ENCODE results near the gene COL18A1. TPM values are rescaled to one million over a fixed set of nuclear protein-coding genes. Genes with fewer than 3 reads are reported as not detected.
A peak's percentile ranks its signal among the peaks of the same experiment; 100 is the strongest.

COL18A1 gene
- total and polyA plus RNA-seq, 2 experiments from 2014 or later, result 97.1 to 140 TPM

- Histone ChIP-seq H3K27ac (peak overlapping the region; percentile 86), H3K4me3 (no peak overlapping the region), H3K9me2 (replicated peaks; ENCODE audit: insufficient read depth) (no peaks in the 10 kb centered on the region), H3K36me3 (replicated peaks; ENCODE audit: insufficient read depth, low read depth) (no peaks in the 10 kb centered on the region), H3K4me1 (ENCODE audit: insufficient read depth) (peaks cover 36% of the 10 kb centered on the region), H3K9me3 (ENCODE audit: low read depth) (no peaks in the 10 kb centered on the region), H3K4me2 (peak overlapping the region; percentile 69), H4K20me1 (ENCODE audit: insufficient read depth, poor library complexity, severe bottlenecking) (no peaks in the 10 kb centered on the region), H3K27me3 (no peaks in the 10 kb centered on the region), H2AFZ (no peak overlapping the region), H3K79me2 (peaks cover 4% of the 10 kb centered on the region)
- WGBS (ENCODE audit: low lambda C conversion rate, missing lambda C conversion rate), result 51% methylated on average over 7 of the region's 7 CpGs
- TF ChIP-seq CTCF (IDR thresholded peaks at IDR 0.05; ENCODE audit: poor library complexity) (no peak), EZH2phosphoT487 (IDR thresholded peaks at IDR 0.05; ENCODE audit: low read depth, severe bottlenecking, unreplicated experiment) (no peak), EZH2 (IDR thresholded peaks at IDR 0.05; ENCODE audit: borderline replicate concordance) (no peak)
- no peak for DNase-seq (ENCODE audit: low spot score)
Observed at GRCh38 chr21:45470087-45470515, 65.1 kb downstream of the COL18A1 start.

DNA sequence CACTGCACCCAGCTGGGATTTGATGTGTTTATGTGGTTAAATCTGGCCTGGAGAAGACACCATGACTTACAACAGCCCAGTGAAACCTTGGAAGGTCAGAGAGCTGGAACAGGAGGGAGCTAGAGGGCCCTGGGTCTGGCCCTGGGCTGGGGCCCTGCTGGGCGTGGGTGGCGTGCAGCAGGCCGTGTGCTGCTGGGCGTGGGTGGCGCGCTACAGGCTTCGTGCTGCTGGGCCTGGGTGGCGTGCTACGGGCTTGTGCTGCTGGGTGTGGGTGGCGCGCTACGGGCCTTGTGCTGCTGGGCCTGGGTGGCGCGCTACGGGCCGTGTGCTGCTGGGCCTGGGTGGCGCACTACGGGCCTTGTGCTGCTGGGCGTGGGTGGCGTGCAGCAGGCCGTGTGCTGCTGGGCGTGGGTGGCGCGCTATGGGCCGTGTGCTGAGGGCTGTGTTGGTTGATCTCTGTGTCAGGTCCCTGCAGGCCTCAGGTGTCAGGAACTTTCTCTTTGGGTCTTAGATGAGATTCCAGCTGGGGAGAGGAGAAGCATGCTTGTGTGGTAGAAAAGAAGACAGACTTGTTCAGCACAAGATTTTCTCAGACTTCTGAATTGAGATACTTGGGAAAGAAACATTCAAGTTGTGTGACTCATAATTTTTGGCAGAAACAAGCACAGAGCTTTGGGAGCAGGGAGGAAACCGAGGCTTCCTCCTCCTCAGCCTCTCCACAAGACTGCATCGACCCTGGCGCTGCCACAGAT lies 66.0 kb downstream of the COL18A1 start:
- Histone ChIP-seq H3K27me3 (no peaks in the 10 kb centered on the region), H2AFZ (no peak overlapping the region), H4K20me1 (ENCODE audit: insufficient read depth, poor library complexity, severe bottlenecking) (no peaks in the 10 kb centered on the region), H3K4me1 (ENCODE audit: insufficient read depth) (peaks cover 36% of the 10 kb centered on the region), H3K9me3 (ENCODE audit: low read depth) (no peaks in the 10 kb centered on the region), H3K27ac (peak overlapping the region; percentile 86), H3K9me2 (replicated peaks; ENCODE audit: insufficient read depth) (no peaks in the 10 kb centered on the region), H3K36me3 (replicated peaks; ENCODE audit: insufficient read depth, low read depth) (no peaks in the 10 kb centered on the region), H3K4me3 (no peak overlapping the region), H3K4me2 (peak overlapping the region; percentile 69), H3K79me2 (peaks cover 4% of the 10 kb centered on the region)
- DNase-seq (ENCODE audit: low spot score), result peak; percentile 54
- TF ChIP-seq EZH2 (IDR thresholded peaks at IDR 0.05; ENCODE audit: borderline replicate concordance), result no peak
- TF ChIP-seq EZH2phosphoT487 (IDR thresholded peaks at IDR 0.05; ENCODE audit: low read depth, severe bottlenecking, unreplicated experiment), result no peak
- WGBS (ENCODE audit: low lambda C conversion rate, missing lambda C conversion rate), result 82% methylated on average over 26 of the region's 28 CpGs

DNA sequence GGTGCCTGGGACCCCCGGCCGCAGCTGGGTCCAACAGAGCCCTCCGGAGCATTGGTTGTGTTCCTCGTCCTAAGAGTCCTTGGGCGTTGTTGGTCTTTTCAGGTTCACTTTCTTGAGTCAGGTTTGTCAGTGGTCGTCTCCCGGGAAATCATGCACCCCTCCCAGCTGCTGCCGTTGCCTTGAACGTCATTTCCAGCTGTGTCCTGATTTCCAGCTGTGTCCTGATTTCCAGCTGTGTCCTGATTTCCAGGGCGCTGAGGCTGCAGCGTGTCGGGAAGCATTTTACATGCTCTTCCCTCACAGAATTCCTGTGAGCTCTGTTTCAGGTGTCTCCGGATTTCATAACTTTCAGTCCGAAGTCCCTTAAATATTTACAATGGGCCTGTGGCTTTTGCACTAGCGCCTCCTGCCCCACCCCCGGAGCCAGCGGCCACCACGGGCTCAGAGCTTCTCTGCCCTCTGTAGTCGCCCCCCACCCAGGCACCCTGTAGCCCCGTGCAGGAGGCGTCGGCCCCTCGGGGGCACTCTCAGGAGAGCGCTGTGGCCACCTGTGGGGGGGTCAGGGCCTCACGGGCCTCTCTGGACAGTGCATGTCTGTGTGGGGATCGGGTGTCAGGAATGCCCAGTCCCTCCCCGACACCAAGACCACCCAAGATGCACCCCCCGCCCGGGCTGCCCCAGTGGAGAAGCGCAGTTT lies 66.7 kb downstream of the COL18A1 start:
- no peaks in the 10 kb centered on the region for H3K36me3 ChIP-seq (replicated peaks; ENCODE audit: insufficient read depth, low read depth)
- TF ChIP-seq EZH2 (IDR thresholded peaks at IDR 0.05; ENCODE audit: borderline replicate concordance) (no peak), CTCF (IDR thresholded peaks at IDR 0.05; ENCODE audit: poor library complexity) (no peak), EZH2phosphoT487 (IDR thresholded peaks at IDR 0.05; ENCODE audit: low read depth, severe bottlenecking, unreplicated experiment) (no peak)
- no peaks in the 10 kb centered on the region for H3K27me3 ChIP-seq
- peaks cover 4% of the 10 kb centered on the region for H3K79me2 ChIP-seq
- H3K9me3 ChIP-seq (ENCODE audit: low read depth), result no peaks in the 10 kb centered on the region
- DNase-seq (ENCODE audit: low spot score), result peak; percentile 75
- peaks cover 36% of the 10 kb centered on the region for H3K4me1 ChIP-seq (ENCODE audit: insufficient read depth)
- H3K27ac ChIP-seq, result peak overlapping the region; percentile 86
- H3K9me2 ChIP-seq (replicated peaks; ENCODE audit: insufficient read depth), result no peaks in the 10 kb centered on the region
- peak overlapping the region; percentile 69 for H3K4me2 ChIP-seq
- no peak overlapping the region for H3K4me3 ChIP-seq
- no peaks in the 10 kb centered on the region for H4K20me1 ChIP-seq (ENCODE audit: insufficient read depth, poor library complexity, severe bottlenecking)
- H2AFZ ChIP-seq, result no peak overlapping the region
- WGBS (ENCODE audit: low lambda C conversion rate, missing lambda C conversion rate), result 29% methylated on average over 30 of the region's 30 CpGs

Data from hepatocyte (in vitro differentiated cells).